ENCODE results near the gene TMBIM6. TPM values are rescaled to one million over a fixed set of nuclear protein-coding genes. Genes with fewer than 3 reads are reported as not detected.
"Not testable (repeated sequence)": the region's sequence is repeated elsewhere in the genome, so short reads cannot be mapped to it uniquely, and the experiment has no call there.

The TMBIM6 gene
- total RNA-seq, 2 donors from 2014 or later = 232 to 244 TPM

DNA sequence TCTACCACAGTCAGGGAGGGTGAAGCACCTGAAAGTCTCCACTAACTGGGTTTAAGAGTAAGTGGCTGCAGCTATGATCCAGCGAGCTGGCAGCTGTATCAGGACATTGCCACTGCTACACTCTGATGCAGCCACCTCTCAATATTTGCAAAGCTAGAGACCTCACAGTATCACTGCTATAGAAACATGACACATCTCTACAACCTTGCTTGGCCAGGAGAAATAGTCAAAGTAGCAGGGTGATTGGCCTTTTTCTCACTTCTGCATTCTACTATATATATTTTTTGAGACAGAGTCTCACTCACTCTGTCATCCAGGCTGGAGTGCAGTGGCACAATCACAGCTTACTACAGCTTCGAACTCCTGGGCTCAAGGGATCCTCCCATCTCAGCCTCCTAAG is 24.8 kb upstream of the TMBIM6 start:
- no peak for DNase-seq (ENCODE audit: low spot score)
- peaks cover 3% of the 10 kb centered on the region for H3K27me3 ChIP-seq (replicated peaks; ENCODE audit: insufficient read depth)
- H3K4me3 ChIP-seq = no peak overlapping the region
- ATAC-seq (ENCODE audit: insufficient number of reproducible peaks, low FRiP score, low read depth) = no peak
- H3K9me3 ChIP-seq = no peaks in the 10 kb centered on the region
- H3K4me1 ChIP-seq (ENCODE audit: control insufficient read depth in 1 of 2, low read depth in 2 of 2) = no peaks in the 10 kb centered on the region
- TF ChIP-seq, protein P1, sequence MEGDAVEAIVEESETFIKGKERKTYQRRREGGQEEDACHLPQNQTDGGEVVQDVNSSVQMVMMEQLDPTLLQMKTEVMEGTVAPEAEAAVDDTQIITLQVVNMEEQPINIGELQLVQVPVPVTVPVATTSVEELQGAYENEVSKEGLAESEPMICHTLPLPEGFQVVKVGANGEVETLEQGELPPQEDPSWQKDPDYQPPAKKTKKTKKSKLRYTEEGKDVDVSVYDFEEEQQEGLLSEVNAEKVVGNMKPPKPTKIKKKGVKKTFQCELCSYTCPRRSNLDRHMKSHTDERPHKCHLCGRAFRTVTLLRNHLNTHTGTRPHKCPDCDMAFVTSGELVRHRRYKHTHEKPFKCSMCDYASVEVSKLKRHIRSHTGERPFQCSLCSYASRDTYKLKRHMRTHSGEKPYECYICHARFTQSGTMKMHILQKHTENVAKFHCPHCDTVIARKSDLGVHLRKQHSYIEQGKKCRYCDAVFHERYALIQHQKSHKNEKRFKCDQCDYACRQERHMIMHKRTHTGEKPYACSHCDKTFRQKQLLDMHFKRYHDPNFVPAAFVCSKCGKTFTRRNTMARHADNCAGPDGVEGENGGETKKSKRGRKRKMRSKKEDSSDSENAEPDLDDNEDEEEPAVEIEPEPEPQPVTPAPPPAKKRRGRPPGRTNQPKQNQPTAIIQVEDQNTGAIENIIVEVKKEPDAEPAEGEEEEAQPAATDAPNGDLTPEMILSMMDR (IDR thresholded peaks at IDR 0.05) = no peak
- H3K36me3 ChIP-seq = no peaks in the 10 kb centered on the region
- H3K27ac ChIP-seq = no peak overlapping the region

DNA sequence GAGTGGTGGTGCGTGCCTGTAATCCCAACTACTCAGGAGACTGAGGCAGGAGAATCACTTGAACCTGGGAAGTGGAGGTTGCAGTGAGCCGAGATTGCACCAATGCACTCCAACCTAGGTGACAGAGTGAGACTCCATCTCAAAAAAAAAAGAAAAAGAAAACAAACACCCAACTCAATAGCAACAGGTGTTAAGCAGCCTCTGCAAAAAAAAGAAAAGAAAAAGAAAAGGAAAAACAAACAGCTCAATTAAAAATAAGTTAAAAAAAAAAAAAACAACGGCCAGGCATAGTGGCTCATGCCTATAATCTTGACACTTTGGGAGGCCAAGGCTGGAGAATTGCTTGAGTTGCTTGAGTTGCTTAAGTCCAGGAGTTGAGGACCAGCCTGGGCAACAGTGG is 23.6 kb upstream of the TMBIM6 start:
- ATAC-seq (ENCODE audit: insufficient number of reproducible peaks, low FRiP score, low read depth); DNase-seq (ENCODE audit: low spot score): not testable (repeated sequence)

DNA sequence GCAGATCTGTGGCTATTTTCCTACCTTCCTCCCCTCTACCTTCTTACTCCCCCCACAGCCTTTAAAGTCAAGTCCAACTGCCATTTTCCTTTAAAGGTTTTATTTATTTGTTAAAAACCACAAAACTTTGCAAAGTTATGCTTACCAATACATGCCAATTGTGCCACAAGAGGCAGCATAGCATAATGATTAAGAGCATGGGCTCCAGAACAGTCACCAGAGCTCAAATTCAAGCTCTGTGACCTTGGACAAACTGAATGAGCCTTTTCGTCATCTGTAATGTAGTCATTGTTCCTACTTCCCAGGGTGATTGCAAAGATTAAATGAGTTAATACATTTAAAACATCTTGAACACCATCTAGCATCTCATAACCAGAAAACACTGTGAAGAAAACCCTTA is 21.1 kb upstream of the TMBIM6 start:
- no peak overlapping the region for H3K27ac ChIP-seq
- DNase-seq (ENCODE audit: low spot score) = no peak

More for the DNA sequence above, 23.6 kb upstream of the TMBIM6 start:
- H3K4me3 ChIP-seq; H3K27me3 ChIP-seq (replicated peaks; ENCODE audit: insufficient read depth); H3K9me3 ChIP-seq; H3K27ac ChIP-seq; H3K4me1 ChIP-seq (ENCODE audit: control insufficient read depth in 1 of 2, low read depth in 2 of 2); H3K36me3 ChIP-seq: not testable (repeated sequence)

DNA sequence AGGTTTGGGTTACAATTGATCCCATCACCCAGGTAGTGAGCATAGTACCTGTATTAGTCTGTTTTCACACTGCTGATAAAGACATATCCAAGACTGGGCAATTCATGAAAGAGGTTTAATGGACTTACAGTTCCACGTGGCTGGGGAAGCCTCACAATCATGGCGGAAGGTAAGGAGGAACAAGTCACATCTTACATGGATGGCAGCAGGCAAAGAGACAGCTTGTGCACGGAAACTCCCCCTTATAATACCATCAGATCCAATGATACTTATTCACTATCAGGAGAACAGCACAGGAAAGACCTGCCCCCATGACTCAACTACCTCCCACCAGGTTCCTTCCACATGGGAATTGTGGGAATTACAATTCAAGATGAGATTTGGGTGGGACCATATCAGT is 20.0 kb upstream of the TMBIM6 start:
- H3K9me3 ChIP-seq; ATAC-seq (ENCODE audit: insufficient number of reproducible peaks, low FRiP score, low read depth); H3K27me3 ChIP-seq (replicated peaks; ENCODE audit: insufficient read depth); DNase-seq (ENCODE audit: low spot score); H3K4me3 ChIP-seq; H3K36me3 ChIP-seq; H3K4me1 ChIP-seq (ENCODE audit: control insufficient read depth in 1 of 2, low read depth in 2 of 2); H3K27ac ChIP-seq: not testable (repeated sequence)

More for the DNA sequence above, 21.1 kb upstream of the TMBIM6 start:
- no peaks in the 10 kb centered on the region for H3K27me3 ChIP-seq (replicated peaks; ENCODE audit: insufficient read depth)
- H3K4me1 ChIP-seq (ENCODE audit: control insufficient read depth in 1 of 2, low read depth in 2 of 2) = no peaks in the 10 kb centered on the region
- no peak overlapping the region for H3K4me3 ChIP-seq
- no peak for ATAC-seq (ENCODE audit: insufficient number of reproducible peaks, low FRiP score, low read depth)
- H3K36me3 ChIP-seq = no peaks in the 10 kb centered on the region
- TF ChIP-seq, protein P1 (IDR thresholded peaks at IDR 0.05) = no peak
- H3K9me3 ChIP-seq = no peaks in the 10 kb centered on the region

DNA sequence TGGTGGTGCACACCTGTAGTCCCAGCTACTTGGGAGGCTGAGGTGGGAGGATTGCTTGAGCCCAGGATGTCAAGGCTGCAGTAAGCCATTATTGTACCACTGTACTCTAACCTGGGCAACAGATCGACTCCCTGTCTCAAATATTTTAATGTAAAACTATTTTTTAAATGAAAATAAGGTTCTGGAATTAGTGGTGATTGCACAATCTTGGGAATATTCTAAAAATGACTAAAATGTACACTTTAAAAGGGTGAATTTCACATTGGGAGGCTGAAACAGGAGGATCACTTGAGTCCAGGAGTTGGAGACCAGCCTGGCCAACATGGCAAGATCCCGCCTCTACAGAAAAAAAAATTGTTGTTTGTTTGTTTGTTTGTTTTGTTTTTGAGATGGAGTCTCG is 12.9 kb upstream of the TMBIM6 start:
- H3K27ac ChIP-seq = no peak overlapping the region
- H3K4me3 ChIP-seq = no peak overlapping the region
- no peak for DNase-seq (ENCODE audit: low spot score)
- no peaks in the 10 kb centered on the region for H3K9me3 ChIP-seq
- H3K27me3 ChIP-seq (replicated peaks; ENCODE audit: insufficient read depth) = no peaks in the 10 kb centered on the region
- no peak for ATAC-seq (ENCODE audit: insufficient number of reproducible peaks, low FRiP score, low read depth)
- H3K4me1 ChIP-seq (ENCODE audit: control insufficient read depth in 1 of 2, low read depth in 2 of 2) = no peaks in the 10 kb centered on the region
- TF ChIP-seq, protein P1 (IDR thresholded peaks at IDR 0.05) = no peak
- no peaks in the 10 kb centered on the region for H3K36me3 ChIP-seq

DNA sequence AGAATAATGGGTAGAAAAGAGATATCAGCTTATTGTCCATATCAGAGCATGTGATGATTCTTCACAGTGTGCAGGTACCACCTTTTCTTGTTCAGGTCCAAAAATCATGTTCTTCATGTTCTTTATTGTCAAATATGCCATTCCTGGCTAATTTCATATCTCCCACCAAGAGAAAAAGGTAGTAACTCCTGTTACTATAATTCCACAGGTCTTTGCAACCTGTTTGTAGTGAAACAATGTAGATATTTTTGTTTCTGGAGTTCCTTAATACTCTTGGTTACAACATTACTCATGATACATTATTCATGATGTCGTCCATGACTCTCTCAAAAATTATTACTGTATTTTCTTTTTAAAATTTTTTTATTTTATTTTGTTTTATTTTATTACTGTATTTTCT is 11.3 kb upstream of the TMBIM6 start:
- TF ChIP-seq, protein P1 (IDR thresholded peaks at IDR 0.05) = no peak

More for the DNA sequence above, 11.3 kb upstream of the TMBIM6 start:
- no peaks in the 10 kb centered on the region for H3K36me3 ChIP-seq
- H3K4me1 ChIP-seq (ENCODE audit: control insufficient read depth in 1 of 2, low read depth in 2 of 2) = no peaks in the 10 kb centered on the region
- no peak for ATAC-seq (ENCODE audit: insufficient number of reproducible peaks, low FRiP score, low read depth)
- no peaks in the 10 kb centered on the region for H3K9me3 ChIP-seq
- no peak for DNase-seq (ENCODE audit: low spot score)
- no peaks in the 10 kb centered on the region for H3K27me3 ChIP-seq (replicated peaks; ENCODE audit: insufficient read depth)
- no peak overlapping the region for H3K4me3 ChIP-seq
- no peak overlapping the region for H3K27ac ChIP-seq

All from thoracic aorta (tissue), 2 donors.